GM21529 (cell line): ENCODE measurements around the gene SOX6.
"Not testable (repeated sequence)": the region's sequence is repeated elsewhere in the genome, so short reads cannot be mapped to it uniquely, and the experiment has no call there.

ENCODE experiments used
- ATAC-seq: cut with Tn5 transposase; IDR thresholded peaks from one replicate; pipeline ENCODE4 v1.9.1; 2021; ENCODE audit not compliant: unreplicated experiment

The SOX6 gene

DNA sequence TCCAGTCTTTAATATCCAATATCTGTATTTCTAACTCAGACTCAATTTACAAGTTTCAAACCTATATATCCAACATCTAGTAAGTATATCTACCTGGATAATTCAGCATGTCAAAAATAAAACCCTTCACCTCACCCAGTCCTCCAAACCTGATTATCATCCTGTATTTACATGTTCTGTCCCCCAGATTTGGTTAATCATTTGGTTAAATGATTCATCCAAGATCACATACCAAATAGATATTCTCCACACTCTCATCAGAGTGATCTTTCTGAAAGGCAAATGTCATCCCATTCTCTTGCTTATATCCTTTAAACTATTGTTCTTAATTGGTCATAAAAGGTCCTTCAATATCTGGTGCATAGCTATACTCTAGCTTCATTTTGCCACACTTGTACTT, 199.0 kb downstream of the SOX6 start:
- no peak for ATAC-seq

DNA sequence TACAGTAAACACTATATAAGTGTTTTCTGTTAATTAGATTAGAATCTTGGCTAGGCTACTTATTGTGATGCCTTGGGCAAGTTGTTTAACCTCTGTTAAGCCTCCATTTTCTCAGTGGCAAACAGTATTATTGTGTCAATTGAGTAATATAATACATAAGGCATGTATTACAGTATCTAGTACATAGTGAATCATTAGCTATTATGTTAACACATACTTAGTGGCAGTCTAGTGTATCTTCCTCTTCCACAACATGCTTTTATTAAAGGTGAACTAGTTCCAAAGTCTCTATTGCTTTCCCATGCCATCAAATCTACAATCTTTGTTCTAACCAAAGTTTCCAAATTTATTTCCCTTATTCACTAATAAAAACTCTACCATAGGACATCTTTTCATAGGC, 200.9 kb downstream of the SOX6 start:
- no peak for ATAC-seq

DNA sequence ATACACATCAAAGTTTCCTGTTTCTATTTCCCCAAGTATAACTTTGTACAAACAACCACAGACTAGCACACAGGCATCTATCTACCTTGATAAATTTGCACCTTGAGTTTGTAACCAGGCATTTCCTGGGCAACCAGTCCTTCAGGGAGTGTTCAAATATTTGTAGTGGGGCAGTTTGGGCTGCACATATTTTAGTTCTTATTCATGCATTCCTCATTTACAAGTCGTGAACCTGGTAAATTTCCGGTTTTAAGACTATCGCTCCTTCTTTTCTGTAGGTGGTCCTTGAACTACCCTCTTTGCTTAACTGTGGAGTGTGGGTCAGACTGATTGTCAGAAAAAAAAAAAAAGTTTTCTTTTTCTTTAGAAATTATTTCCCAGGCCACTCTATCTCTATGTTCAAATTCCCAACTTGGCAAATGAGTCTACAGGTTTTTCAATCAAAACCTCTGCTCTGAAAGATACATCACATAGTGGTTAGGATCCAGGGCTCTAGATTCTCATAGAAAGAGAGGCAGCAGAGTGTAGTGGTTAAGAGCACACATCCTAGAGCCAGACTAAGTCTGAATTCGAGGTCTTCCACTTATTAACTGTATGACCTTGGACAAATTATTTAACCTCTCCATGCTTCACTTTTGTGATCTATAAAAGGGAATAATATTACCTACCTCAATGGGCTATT, 201.5 kb downstream of the SOX6 start:
- ATAC-seq: no peak

DNA sequence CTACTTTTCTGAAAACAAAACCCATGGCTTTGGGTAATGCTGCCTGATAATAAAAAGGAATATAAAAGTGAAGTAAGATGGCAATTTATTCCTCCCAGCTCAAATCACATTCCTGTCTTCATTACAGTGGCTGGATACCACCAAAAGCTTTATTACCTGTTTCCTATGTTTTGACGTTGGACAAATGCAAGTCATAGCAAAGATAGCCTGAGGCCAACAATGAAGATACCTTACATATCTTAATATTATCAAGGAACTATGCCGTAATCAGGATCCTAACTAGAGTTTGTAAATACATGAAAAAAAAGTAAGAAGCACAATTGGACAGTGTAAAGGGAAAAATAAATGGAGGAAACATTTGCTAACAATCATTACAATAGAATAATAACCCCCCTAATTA, 202.4 kb downstream of the SOX6 start:
- ATAC-seq: no peak

DNA sequence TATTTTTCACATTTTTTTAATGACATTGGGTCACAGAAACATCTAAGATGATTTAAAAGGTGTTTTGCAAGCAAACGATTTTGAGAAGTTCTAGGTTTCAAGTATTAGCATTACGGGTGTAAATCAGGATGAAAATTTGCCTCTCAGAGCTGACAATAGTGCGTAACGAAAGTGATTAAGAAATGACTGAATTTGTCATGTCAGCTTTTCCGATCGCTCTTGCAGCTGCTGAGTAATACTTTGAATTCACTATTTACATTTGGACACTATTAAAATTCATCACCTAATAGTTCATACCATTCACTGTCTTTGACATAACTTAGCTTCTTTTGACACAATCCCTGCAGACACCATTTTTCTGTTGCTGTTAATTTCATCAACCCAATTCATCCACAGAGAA, 205.2 kb downstream of the SOX6 start:
- no peak for ATAC-seq

DNA sequence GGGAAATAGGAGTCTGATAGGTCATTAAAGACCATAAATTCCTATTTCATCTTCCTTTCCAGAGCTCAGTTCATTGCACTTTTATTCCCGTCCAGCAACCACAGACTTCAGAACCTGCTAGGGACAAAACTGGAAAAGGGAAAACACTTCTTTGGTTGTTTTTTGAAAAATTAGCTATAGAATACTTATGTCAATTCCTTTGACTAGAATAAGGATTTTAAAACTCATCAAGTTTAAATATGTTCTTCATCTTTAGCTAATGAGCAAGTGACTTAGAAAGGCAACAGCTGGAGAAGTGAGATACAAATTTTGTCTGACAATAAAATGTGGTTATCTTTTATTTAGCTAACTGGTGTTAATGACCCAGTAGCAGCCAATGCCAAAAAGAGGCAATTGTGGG, 206.9 kb downstream of the SOX6 start:
- no peak for ATAC-seq

DNA sequence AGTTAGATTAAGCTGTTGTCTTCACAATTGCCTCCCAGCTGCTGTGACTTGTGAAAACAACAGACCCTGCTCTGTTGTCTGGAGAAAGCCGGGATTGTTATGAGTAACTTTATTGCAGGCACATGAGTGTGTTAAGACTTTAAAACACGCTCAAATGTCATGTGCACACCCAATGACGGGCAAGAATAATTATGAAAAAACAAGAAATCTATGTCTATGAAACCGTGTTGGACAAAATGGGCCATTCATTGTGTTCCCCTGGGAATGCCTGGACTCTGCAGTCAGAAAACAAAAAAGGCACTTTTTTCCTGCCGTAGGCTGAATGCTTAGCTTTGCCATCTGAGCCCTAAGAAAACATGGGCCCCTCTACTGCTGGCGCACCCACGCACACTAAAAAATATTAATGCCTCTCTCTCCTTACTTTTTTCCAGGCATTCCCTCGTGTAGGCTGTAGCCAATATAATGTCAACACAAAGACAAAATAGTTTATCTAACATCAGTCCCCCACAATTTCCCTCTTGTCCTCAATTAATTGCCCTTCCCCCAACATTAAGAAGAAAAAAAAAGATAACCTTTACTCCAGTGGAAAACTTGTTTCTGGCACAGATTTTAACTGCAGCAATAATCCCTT, 207.9 kb downstream of the SOX6 start:
- ATAC-seq: no peak

DNA sequence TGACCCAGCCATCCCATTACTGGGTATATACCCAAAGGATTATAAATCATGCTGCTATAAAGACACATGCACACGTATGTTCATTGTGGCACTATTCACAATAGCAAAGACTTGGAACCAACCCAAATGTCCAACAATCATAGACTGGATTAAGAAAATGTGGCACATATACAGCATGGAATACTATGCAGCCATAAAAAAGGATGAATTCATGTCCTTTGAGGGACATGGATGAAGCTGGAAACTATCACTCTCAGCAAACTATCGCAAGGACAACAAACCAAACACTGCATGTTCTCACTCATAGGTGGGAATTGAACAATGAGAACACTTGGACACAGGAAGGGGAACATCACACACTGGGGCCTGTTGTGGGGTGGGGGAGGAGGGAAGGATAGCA, 209.4 kb downstream of the SOX6 start:
- ATAC-seq: not testable (repeated sequence)

DNA sequence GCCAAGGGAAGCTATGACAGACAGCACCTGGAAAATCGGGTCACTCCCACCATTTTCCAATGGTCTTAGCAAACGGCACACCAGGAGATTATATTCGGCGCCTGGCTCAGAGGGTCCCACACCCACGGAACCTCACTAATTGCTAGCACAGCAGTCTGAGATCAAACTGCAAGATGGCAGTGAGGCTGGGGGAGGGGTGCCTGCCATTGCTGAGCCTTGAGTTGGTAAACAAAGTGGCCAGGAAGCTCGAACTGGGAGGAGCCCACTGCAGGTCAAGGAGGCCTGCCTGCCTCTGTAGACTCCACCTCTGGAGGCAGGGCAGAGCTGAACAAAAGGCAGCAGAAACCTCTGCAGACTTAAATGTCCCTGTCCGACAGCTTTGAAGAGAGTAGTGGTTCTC, 214.7 kb downstream of the SOX6 start:
- not testable (repeated sequence) for ATAC-seq

DNA sequence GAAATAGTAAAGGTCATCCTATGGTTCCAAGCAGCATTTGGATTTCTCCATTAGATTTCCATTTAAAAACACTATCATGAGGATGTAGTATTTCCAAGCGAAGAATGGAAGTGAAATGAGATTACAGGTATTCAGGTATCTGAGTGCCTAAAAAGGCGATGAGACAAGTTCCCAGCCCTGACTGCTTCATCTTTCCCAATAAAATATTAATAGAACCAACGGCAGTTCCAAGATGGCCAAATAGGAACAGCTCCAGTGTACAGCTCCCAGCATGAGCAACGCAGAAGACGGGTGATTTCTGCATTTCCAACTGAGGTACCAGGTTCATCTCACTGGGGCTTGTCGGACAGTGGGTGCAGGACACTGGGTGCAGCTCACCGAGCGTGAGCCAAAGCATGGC, 215.2 kb downstream of the SOX6 start:
- not testable (repeated sequence) for ATAC-seq

DNA sequence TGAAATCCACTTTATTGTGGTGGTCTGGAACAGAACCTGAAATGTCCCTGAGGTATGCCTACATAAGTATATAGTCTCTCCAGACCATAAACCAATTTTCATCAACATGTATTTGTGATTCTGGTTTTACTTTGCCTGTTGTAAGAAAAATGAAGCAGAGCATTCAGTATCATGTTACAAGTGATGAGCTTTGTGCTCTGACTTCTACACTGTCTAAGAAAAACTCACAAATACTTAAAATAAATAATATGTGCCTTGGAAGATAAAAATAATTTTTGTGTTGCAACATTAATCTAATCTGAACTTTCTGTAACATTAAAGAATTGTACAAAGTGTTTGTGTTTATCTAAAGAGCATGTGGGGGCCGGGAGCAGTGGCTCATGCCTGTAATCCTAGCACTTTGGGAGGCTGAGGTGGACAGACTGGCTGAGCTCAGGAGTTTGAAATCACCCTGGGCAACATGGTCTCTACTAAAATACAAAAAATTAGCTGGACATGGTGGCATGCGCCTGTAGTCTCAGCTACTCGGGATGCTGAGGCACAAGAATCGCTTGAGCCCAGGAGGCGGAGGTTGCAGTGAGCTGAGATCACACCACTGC, 219.5 kb downstream of the SOX6 start:
- no peak for ATAC-seq

DNA sequence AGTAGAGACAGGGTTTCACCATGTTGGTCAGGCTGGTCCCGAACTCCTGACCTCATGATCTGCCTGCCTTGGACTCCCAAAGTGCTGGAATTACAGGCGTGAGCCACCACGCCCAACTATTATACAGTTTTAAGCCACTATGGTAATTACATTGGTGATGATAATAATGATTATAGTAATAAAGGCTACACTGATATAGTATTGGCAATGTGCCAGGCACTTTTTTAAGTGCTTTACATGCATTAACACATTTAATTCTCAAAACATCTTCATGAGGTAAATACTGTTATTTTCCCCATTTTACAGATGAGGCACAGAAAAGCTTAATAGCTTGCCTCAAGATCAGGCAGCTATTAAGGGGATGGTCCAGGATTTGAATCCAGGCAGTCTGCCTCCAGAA, 222.5 kb downstream of the SOX6 start:
- ATAC-seq: no peak

DNA sequence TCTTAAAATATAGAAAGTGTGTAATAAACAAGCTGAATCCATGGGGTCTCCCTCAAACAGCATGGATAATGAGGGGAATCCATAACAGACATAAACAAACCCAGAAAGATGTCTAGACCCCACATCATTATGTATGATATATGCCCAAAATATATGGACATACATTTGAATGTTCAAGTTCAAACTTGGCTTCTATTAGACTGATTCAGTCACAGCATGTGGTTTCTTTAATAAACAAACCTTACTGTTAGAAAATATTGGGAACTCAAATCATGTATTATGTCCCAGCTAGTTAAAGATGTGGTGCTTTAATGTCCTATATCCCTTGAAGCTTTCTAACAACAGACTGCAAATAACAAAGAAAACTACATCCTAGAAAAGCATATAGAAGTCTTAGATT, 228.6 kb downstream of the SOX6 start:
- ATAC-seq: no peak

DNA sequence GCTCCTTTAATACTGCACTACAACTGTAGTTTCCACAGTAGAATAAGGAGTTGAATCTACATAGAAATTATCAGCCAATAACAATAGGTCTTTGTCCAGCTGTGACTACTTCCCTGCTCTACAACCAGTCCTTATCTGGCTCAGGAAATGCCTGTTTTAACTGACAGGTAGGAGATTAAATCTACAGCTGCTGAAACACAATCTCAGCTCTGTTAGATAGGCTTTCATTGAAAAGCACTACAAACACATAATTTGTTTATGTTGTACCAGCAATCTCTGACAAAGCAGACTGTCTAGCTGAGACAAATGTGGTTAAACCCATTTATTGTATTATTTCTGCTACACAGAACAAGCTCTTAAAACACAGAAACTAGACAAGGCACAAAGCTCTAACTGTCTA, 230.0 kb downstream of the SOX6 start:
- no peak for ATAC-seq

DNA sequence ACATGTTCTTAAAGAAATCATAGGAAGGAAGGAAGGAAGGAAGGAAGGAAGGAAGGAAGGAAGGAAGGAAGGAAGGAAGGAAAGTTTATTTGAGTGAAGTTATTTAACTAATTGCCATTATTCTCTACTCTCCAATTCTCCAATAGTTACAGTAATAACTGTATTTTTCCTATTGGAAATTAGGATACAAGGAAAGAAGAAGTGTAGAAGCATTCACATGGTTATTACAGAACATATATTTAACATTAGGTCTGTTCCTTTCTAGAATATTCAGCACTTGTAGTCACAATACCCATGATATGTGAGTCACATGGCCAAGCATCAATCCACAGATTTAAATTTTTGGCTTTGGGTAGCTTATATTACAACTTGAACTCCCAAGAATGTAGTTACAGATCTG, 230.6 kb downstream of the SOX6 start:
- ATAC-seq: no peak

DNA sequence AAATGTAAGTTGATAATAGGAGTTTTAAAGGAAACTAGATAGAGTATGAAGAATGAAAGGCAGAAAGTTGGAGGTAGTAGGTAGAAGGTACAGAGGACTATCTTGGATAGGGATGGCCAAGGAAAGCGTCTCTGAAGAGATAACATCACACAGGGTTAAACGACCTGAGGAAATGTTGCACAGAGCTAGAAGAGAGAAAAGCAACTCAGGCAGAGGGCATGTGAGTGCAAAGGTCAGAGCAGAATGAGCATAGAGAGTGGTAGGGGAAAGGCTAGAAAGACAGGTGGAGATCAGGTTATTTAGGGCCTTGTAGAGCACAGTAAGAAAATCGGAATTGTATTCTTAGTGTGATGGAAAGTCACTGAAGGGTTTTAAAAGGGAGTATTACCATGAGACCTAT, 232.0 kb downstream of the SOX6 start:
- no peak for ATAC-seq

DNA sequence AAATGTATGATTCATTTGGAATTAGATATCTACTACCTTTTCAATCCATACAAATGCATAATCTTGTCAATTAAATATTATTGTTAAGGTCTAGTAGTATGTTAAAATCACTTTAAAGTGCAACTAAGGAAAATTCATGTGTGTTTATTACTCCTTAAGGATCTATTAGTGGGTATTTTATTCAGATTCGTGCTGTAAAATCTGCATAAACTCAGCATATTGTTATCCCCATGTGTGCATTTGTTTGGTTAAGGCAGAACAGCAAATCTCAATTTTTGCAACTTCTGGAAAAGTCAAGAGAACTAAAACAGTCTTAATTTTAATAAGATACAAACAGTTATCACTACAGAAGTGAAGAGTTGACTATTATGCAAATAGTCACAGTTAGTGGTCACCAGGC, 234.5 kb downstream of the SOX6 start:
- no peak for ATAC-seq

DNA sequence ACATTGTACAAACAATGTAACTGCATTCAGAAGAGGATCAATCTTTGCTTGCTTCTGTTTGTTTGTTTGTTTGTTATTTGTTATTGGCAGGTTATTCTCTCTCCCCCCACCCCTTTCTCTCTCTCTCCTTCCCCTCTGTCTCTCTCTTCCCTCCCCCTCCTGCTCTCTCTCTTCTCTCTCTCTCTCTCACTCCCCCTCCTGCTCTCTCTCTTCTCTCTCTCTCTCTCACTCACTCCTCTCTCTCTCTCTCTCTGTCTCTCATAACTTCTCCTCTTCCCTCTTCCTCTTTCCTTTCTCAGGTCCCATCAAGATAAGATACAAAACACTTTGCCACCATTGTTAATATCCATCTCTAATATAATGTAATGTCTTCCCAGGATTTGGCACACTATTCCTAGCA, 236.3 kb downstream of the SOX6 start:
- ATAC-seq: no peak

DNA sequence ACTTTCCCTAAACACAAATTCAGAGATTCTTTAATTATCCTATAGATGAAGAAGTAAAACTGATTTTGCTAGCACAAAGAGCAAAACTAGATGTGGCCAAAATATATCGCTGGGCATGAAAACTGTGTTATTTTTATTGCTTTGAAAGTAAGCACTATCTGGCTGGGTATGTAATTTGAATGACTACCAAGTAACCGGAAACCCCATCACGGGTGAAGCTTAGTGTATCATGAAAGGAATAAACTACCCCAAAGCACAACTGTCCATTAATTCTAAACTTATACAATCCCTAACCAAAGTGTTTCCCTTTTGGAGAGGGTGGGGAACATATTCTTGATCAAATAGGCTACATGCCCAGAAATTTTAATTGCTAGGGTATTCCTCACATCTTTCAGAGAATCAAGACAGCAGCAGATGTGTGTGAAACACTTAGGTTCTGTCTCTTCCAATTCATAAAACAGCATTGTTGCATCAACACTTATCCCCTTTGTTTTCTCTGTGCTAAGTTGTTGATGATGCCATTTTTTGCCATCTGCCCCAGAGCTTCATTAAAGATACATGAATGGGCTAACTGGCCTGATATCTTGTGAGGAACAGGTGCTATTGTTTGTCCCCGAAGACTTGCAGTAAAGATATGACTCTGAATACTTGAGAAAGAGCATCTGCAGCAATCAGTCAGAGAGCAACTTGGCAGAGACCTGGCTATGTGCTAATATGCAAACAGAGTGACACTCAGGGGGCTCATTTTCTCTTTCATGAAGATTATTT, 238.2 kb downstream of the SOX6 start:
- ATAC-seq: no peak

DNA sequence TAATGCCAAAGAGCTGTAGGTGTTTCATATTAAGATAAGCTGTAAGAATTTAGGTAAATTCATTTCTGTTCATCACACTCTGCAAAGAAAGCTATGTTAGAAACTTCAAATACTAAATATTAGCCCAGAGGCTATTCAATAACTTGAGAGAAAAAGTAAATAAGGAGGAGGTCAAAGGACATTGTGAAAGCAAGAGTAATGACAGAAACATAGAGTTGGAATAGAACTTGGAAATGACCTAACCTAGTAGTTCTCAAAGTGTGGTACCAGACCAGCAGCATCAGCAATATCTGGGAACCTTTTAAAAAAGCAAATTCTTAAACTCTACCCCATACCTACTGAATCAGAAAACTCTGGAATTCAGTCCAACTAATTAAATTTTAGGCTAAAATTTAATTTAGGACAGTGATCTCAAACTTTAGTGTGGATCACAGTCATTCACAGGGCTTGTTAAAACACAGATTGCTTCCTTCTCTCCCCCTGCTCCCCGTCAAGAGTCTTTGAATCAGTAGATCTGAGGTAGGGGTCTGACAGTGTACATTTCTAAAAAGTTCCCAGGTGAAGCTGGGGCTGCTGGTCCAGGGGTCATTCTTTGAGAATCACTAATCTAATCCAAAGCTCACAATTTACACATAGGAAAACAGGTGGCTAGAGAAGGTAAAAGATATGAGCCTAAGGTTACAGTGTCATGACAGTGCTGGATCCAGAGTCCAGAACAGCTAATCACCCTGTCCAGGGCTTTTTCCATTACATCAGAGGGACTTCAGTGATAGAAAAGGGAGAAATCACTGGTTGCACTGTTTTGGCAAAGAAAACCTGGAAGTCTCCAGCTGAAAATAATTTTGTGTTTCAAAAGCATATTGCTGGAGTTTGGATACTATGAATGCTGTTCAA, 241.1 kb downstream of the SOX6 start:
- ATAC-seq: no peak

DNA sequence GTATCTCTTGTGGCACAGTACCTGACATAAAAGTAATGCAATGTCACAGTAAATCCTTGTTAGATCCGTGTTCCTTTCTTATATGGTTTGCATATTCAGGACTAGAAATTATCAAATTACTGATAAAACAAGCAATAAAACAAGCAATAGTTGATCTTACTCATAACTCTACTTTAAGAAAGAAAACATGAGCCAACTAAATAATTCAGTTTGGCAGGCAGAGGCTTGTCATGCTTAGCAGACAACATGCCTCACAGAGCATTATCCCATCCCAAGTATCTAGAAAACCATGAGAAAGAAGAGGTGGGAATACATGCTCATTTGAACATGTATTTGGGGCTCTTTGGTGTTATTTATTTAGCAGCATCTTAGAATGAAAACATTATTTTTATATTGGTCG, 241.9 kb downstream of the SOX6 start:
- no peak for ATAC-seq
